Astrocyte of the cerebellum (primary cell): ENCODE results near the gene GRIFIN.
A peak's percentile ranks its signal among the peaks of the same experiment; 100 is the strongest.

Experiments used
- DNase-seq: peaks from one replicate; pipeline ENCODE4 v3.0.0-alpha.2; 2011; ENCODE audit warnings: low read depth
- H3K4me3 ChIP-seq: 2 replicates; pipeline ENCODE4 v1.5.1; 2011; ENCODE audit warnings: mild to moderate bottlenecking, low read depth, low read length, moderate library complexity
- in situ Hi-C: cut with HindIII; loops from 2 replicates; pipeline ENCODE4 v1.10.0; 2017; ENCODE audit warnings: low sequenced_read_pairs
- TF ChIP-seq, protein P1 (sequence below): IDR thresholded peaks from 2 replicates; pipeline ENCODE4 v1.5.1; 2012; ENCODE audit warnings: low read length, low read depth, moderate library complexity, mild to moderate bottlenecking; ENCODE audit errors: missing control alignments

The GRIFIN gene

DNA sequence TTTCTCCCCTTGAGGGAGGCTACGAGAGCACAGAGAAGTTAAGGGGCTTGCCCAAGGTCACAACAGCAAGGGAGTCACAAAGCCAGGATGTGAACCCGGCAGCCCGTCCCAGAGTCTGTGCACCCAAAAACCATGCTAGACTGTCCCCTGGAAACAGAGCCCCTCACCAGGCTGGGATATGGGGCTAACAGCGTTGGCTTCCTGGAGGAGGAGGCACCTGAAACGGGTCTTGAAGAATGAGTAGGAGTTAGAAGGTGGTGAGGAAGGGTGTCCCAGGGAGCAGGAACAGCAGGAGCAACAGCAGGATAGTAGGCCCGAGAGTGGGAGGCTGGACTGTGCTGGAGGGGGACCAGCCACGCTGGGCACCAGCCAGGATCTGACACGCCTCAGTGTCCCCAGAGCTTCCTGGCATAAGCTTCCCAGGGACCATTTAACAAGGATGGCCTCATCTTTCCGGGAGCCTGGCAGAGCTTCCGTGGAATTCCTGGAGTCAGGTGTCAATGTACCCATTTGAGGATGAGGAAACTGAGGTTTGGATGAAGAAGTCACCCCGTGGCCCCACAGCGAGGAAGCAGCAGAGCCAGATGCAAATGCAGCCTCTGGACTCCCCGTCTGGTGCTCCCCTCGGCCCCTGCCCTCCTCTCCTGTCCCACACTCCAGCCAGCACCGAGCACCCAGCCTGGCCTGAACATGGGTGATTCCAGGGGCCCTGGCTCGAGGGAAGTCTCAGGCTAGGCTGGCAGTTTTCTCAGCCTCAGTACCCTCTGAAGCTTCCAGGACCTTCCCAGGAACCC, 3.3 kb upstream of the GRIFIN start:
- DNase-seq: no peak
- no peak overlapping the region for H3K4me3 ChIP-seq
- TF ChIP-seq, protein P1, sequence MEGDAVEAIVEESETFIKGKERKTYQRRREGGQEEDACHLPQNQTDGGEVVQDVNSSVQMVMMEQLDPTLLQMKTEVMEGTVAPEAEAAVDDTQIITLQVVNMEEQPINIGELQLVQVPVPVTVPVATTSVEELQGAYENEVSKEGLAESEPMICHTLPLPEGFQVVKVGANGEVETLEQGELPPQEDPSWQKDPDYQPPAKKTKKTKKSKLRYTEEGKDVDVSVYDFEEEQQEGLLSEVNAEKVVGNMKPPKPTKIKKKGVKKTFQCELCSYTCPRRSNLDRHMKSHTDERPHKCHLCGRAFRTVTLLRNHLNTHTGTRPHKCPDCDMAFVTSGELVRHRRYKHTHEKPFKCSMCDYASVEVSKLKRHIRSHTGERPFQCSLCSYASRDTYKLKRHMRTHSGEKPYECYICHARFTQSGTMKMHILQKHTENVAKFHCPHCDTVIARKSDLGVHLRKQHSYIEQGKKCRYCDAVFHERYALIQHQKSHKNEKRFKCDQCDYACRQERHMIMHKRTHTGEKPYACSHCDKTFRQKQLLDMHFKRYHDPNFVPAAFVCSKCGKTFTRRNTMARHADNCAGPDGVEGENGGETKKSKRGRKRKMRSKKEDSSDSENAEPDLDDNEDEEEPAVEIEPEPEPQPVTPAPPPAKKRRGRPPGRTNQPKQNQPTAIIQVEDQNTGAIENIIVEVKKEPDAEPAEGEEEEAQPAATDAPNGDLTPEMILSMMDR: no peak
- in situ Hi-C loops: loop anchor here (5.0 kb wide), 1 partner anchor 88 kb away; no protein-coding TSS in a partner anchor

DNA sequence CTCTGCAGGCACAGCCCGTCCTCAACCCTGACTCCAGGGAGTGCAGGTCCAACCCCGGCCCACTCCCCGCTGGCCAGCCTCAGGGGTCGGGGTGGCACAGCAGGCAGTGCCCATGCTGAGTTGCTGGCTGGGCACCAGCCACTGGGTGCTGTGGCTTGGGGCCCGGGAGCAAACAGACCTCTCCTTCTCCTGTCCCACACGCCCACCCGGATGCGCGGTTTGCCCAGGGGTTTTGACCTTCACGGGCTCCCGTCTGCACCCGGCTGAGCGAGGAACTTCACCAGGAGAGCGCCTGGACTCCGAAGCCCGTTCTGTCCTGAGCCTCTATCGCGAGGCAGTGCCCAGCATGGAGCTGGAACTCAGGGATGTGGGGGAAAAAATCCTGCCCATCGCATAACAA, 2.6 kb upstream of the GRIFIN start:
- in situ Hi-C loops: no loop called here
- DNase-seq: no peak
- TF ChIP-seq, protein P1: no peak
- no peak overlapping the region for H3K4me3 ChIP-seq

DNA sequence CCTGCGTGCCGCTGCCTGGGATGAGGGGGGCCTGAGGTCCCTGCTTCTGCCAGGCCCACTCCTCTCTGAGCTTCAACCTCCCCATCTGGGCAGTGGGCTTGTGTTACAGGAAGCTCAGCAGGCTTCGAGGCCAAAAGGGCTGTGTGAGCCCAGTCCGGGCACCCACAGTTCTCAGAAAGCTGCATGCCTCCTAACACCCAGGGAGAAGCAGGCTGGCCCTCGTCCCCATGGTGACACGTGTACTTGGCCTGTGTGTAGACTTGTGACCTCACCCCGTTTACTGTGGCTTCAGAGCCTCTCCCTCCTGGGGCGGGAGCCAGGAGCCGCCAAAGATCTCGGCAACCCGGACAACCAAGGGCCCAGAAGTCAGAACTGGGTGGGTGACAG, 2.2 kb upstream of the GRIFIN start:
- TF ChIP-seq, protein P1: no peak

DNA sequence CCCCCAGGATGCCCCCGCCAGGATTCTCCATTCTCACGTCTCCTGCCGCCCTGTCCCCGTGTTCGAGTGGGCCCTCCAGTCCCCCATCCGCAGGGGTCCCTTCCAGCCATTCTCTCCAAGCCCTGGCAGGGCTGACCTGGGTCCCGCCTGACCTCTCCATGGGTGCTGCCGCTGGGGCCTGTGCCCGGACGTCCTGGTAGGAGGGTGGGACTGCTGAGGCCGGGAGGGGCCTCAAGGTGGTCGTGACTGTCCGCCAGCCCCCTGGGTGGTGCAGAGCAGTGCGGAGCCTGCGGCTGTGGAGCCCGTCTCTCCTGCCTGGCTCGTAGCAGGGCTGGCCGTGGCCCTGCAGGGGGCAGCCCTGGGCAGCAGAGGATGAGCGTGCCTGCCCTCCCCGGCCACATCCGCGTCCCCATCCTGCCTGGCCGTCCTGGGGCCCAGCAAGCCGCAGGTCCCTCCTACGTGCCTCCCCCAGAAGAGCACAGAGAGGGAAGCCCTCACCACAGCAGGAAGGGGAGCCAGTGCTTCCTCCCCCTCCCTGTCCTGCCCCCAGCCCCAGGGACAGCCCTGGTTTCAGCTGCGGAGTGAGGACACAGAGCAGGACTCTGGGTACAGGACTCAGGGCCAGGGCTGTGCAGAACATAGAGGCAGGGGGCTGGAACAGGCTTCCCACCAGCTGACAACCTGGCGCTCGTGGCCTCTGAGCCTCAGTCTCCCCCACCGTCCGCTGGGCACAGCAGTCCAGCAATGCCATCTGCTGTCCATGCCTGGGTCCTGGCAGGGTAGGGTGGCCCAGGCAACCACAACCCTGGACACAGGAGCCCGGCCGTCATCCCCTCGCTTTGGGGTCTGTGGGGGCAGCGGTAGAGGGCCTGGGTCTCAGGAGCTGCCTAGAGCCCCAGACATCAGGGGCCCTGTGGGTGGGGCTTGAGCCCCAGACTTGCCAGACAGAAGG, 1.5 kb upstream of the GRIFIN start:
- H3K4me3 ChIP-seq: no peak overlapping the region
- DNase-seq: no peak

More for the DNA sequence above, 2.2 kb upstream of the GRIFIN start:
- in situ Hi-C loops: no loop called here
- no peak for DNase-seq
- no peak overlapping the region for H3K4me3 ChIP-seq

DNA sequence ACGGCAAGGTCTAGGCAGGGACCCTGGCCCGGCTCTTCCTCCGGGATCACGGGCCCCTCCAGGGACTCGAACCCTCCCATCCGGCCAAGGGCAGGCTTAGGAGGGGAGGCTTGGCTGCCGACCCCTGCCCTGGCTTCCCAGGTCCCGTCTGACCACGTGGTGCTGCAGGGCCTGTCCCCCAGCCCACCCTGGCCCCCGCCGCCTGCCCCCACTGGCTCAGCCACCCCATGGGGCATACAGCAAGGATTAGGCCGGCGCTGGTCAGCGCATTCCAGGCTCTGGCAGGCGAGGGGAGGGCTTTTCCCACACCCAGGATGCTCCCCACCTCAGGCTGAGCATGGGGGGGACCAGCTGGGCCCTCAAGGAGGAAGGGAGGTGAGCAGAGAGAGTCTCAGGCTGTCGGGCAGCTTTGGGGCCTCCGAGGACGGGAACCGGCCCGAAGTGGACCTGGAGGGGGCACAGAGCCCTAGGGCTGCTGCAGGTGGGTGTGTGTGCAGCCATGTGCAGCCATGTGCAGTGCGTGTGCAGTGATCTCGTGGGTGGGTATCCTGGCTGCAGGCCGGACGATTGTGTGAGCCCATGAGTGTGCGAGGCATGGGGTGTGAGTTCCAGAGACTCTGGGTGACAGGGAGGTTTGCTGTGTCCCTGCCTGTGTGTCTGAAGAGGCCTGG, 713 bp upstream of the GRIFIN start:
- H3K4me3 ChIP-seq: no peak overlapping the region
- in situ Hi-C loops: no loop called here
- TF ChIP-seq, protein P1: no peak
- DNase-seq: no peak

More for the DNA sequence above, 1.5 kb upstream of the GRIFIN start:
- in situ Hi-C loops: no loop called here
- TF ChIP-seq, protein P1: peak; percentile 72

DNA sequence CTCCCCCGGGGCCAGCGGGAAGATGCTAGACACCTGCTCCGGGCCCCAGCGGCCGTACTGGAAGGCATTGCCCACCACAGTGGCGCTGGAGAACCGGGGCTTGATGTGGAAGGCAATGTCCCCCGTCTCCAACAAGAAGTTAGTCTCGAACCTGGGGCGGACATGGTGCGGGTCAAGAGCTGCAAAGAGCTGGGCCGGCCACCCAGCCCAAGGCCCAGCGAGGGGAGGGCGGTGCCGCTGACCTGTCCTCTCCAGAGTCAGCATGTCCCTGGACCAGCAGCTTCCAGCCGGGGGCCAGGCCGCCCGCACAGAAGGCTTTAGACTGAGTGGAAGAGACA, 551 bp downstream of the GRIFIN start:
- TF ChIP-seq, protein P1: no peak
- in situ Hi-C loops: no loop called here
- no peak for DNase-seq
- no peak overlapping the region for H3K4me3 ChIP-seq
